Liver (tissue), 3 donors: ENCODE data around the gene EGFR.

ENCODE experiments used
- EGR1 ChIP-seq, 2 donors: IDR thresholded peaks; 2 replicates each; pipeline ENCODE4 v1.6.1; 2016 to 2018; ENCODE audit warnings: antibody characterized with exemption in 2 of 2, low read depth in 2 of 2
- JUND ChIP-seq, 2 donors: IDR thresholded peaks; 2 replicates each; pipeline ENCODE4 v1.6.1; 2016; ENCODE audit warnings: antibody characterized with exemption in 2 of 2
- RAD21 ChIP-seq, 2 donors: IDR thresholded peaks; 2 replicates each; pipeline ENCODE4 v1.6.1; 2016; ENCODE audit warnings: antibody characterized with exemption in 2 of 2, mild to moderate bottlenecking in 2 of 2
- SP1 ChIP-seq: IDR thresholded peaks from 2 replicates; pipeline ENCODE4 v1.6.1; 2018; ENCODE audit warnings: antibody characterized with exemption, mild to moderate bottlenecking
- YY1 ChIP-seq: IDR thresholded peaks from 2 replicates; pipeline ENCODE4 v1.6.1; 2016; ENCODE audit warnings: antibody characterized with exemption, mild to moderate bottlenecking
- TF ChIP-seq, protein P1 (sequence below): fragments of 150-350 bp; IDR thresholded peaks from 2 replicates; pipeline ENCODE4 v1.5.1; 2017; ENCODE audit warnings: improper control_type of control experiment, low read depth, low read length; ENCODE audit not compliant: missing input control
- TF ChIP-seq, protein P2 (sequence below): IDR thresholded peaks from 2 replicates; pipeline ENCODE4 v1.6.1; 2016; ENCODE audit warnings: antibody characterized with exemption
- TF ChIP-seq, protein P3 (sequence below): IDR thresholded peaks from 2 replicates; pipeline ENCODE4 v1.6.1; 2016; ENCODE audit warnings: antibody characterized with exemption, mild to moderate bottlenecking
- donor health status: healthy.
- donor health status: healthy.

DNA sequence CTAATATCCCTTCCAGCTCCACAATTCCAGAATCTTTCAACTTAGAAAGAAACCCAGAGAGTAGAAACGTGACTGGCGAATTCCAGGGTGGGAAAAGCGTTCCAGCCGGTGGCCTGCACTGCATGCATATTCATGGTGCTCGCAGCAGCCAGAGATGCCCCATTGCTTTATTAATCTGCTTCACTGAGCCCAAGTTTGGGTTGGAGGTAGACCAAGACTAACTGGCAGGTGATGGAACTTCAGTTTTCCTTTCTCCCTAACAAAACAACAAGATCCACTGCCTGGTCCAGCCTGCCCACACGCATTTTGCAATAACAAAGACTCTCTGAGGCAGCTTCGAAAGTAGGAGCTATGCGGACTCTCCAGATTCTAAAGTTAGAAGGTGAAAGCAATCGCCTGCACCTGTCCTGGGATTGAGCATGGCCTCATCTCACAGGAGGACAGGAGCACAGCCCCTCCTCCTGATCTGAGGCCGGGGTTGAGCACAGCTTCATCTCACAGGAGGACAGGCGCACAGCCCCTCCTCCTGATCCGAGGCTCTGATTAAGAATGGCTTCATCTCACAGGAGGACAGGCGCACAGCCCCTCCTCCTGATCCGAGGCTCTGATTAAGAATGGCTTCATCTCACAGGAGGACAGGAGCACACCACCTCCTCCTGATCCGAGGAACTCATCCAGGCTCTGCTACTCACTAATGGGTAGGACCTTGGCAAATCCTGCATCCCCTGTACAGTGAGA is 218.5 kb downstream of the EGFR start:
- TF ChIP-seq, protein P1, sequence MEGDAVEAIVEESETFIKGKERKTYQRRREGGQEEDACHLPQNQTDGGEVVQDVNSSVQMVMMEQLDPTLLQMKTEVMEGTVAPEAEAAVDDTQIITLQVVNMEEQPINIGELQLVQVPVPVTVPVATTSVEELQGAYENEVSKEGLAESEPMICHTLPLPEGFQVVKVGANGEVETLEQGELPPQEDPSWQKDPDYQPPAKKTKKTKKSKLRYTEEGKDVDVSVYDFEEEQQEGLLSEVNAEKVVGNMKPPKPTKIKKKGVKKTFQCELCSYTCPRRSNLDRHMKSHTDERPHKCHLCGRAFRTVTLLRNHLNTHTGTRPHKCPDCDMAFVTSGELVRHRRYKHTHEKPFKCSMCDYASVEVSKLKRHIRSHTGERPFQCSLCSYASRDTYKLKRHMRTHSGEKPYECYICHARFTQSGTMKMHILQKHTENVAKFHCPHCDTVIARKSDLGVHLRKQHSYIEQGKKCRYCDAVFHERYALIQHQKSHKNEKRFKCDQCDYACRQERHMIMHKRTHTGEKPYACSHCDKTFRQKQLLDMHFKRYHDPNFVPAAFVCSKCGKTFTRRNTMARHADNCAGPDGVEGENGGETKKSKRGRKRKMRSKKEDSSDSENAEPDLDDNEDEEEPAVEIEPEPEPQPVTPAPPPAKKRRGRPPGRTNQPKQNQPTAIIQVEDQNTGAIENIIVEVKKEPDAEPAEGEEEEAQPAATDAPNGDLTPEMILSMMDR: no peak
- TF ChIP-seq RAD21 (IDR thresholded peaks at IDR 0.05): no peak
- TF ChIP-seq, protein P2, sequence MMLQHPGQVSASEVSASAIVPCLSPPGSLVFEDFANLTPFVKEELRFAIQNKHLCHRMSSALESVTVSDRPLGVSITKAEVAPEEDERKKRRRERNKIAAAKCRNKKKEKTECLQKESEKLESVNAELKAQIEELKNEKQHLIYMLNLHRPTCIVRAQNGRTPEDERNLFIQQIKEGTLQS: no peak
- no peak for TF ChIP-seq YY1
- TF ChIP-seq, protein P3, sequence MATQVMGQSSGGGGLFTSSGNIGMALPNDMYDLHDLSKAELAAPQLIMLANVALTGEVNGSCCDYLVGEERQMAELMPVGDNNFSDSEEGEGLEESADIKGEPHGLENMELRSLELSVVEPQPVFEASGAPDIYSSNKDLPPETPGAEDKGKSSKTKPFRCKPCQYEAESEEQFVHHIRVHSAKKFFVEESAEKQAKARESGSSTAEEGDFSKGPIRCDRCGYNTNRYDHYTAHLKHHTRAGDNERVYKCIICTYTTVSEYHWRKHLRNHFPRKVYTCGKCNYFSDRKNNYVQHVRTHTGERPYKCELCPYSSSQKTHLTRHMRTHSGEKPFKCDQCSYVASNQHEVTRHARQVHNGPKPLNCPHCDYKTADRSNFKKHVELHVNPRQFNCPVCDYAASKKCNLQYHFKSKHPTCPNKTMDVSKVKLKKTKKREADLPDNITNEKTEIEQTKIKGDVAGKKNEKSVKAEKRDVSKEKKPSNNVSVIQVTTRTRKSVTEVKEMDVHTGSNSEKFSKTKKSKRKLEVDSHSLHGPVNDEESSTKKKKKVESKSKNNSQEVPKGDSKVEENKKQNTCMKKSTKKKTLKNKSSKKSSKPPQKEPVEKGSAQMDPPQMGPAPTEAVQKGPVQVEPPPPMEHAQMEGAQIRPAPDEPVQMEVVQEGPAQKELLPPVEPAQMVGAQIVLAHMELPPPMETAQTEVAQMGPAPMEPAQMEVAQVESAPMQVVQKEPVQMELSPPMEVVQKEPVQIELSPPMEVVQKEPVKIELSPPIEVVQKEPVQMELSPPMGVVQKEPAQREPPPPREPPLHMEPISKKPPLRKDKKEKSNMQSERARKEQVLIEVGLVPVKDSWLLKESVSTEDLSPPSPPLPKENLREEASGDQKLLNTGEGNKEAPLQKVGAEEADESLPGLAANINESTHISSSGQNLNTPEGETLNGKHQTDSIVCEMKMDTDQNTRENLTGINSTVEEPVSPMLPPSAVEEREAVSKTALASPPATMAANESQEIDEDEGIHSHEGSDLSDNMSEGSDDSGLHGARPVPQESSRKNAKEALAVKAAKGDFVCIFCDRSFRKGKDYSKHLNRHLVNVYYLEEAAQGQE: no peak
- TF ChIP-seq SP1: no peak
- no peak for TF ChIP-seq JUND (IDR thresholded peaks at IDR 0.05)
- no peak for TF ChIP-seq EGR1 (IDR thresholded peaks at IDR 0.05; ENCODE audit: low read depth in 2 of 2)
